HEK293T (cell line): ENCODE data around the gene CDK14.

Experiments used
- BHLHE40 ChIP-seq: fragments of 450-650 bp; IDR thresholded peaks from 2 replicates; pipeline ENCODE4 v1.6.1; 2016; ENCODE audit warnings: mild to moderate bottlenecking, moderate library complexity, borderline replicate concordance
- ELF4 ChIP-seq: fragments of 450-650 bp; IDR thresholded peaks from 2 replicates; pipeline ENCODE4 v1.6.1; 2017; ENCODE audit warnings: antibody characterized with exemption
- FOXA1 ChIP-seq: fragments of 450-650 bp; IDR thresholded peaks from 2 replicates; pipeline ENCODE4 v1.6.1; 2016; ENCODE audit warnings: mild to moderate bottlenecking
- FOXK2 ChIP-seq: fragments of 450-650 bp; IDR thresholded peaks from 2 replicates; pipeline ENCODE4 v1.6.1; 2016; ENCODE audit warnings: mild to moderate bottlenecking
- FOXM1 ChIP-seq: fragments of 450-650 bp; IDR thresholded peaks from 2 replicates; pipeline ENCODE4 v1.6.1; 2017; ENCODE audit warnings: mild to moderate bottlenecking, borderline replicate concordance
- HDGF ChIP-seq: fragments of 450-650 bp; IDR thresholded peaks from 2 replicates; pipeline ENCODE4 v1.6.1; 2017; ENCODE audit warnings: antibody characterized with exemption, borderline replicate concordance
- L3MBTL2 ChIP-seq: fragments of 450-650 bp; conservative IDR thresholded peaks from 2 replicates; pipeline ENCODE4 v1.6.1; 2016; ENCODE audit warnings: mild to moderate bottlenecking
- LEF1 ChIP-seq: fragments of 450-650 bp; IDR thresholded peaks from 2 replicates; pipeline ENCODE4 v1.6.1; 2017; ENCODE audit warnings: mild to moderate bottlenecking, borderline replicate concordance
- NFRKB ChIP-seq: fragments of 450-650 bp; IDR thresholded peaks from 2 replicates; pipeline ENCODE4 v1.6.1; 2016; ENCODE audit warnings: mild to moderate bottlenecking, moderate library complexity
- PKNOX1 ChIP-seq: fragments of 450-650 bp; IDR thresholded peaks from 2 replicates; pipeline ENCODE4 v1.6.1; 2016
- SP1 ChIP-seq: fragments of 450-650 bp; IDR thresholded peaks from 2 replicates; pipeline ENCODE4 v1.6.1; 2017

GRCh38 chr7:90690159-90690858 is 94.2 kb downstream of the CDK14 start:
- no peak for TF ChIP-seq FOXK2
- no peak for TF ChIP-seq HDGF
- TF ChIP-seq BHLHE40 = no peak
- TF ChIP-seq SP1 = no peak
- TF ChIP-seq FOXM1 = no peak
- TF ChIP-seq NFRKB = no peak
- TF ChIP-seq PKNOX1 = no peak
- TF ChIP-seq L3MBTL2 = no peak
- TF ChIP-seq LEF1 = no peak
- no peak for TF ChIP-seq ELF4
- no peak for TF ChIP-seq FOXA1
